Neural crest cell (in vitro differentiated cells): ENCODE measurements around the gene ADGRF1. TPM values are rescaled to one million over a fixed set of nuclear protein-coding genes. Genes with fewer than 3 reads are reported as not detected.

ENCODE experiments used
- DNase-seq: peaks from one replicate; pipeline ENCODE4 v3.0.0; 2021; ENCODE audit warnings: low read depth, mixed read lengths, low spot score
- H3K27ac Mint-ChIP-seq: one replicate; pipeline ENCODE4 v1.8.0; 2021; ENCODE audit warnings: mild to moderate bottlenecking, mixed read lengths; ENCODE audit not compliant: unreplicated experiment
- H3K27me3 Mint-ChIP-seq: 2 replicates; pipeline ENCODE4 v1.8.0; 2021; ENCODE audit warnings: low read depth, mild to moderate bottlenecking, mixed read lengths
- H3K36me3 Mint-ChIP-seq: 2 replicates; pipeline ENCODE4 v1.8.0; 2021; ENCODE audit warnings: low read depth, mild to moderate bottlenecking, mixed read lengths
- H3K4me1 Mint-ChIP-seq: 2 replicates; pipeline ENCODE4 v1.8.0; 2021; ENCODE audit warnings: mixed read lengths
- H3K4me3 Mint-ChIP-seq: one replicate; pipeline ENCODE4 v1.8.0; 2021; ENCODE audit warnings: mild to moderate bottlenecking, mixed read lengths
- H3K9me3 Mint-ChIP-seq: 2 replicates; pipeline ENCODE4 v1.8.0; 2021; ENCODE audit warnings: mixed read lengths
- CTCF ChIP-seq: fragments of 200-600 bp; sonication (generic); conservative IDR thresholded peaks from 2 replicates; pipeline ENCODE4 v1.5.0; 2021; ENCODE audit warnings: antibody characterized with exemption, mild to moderate bottlenecking
- total RNA-seq: library from RNA; stranded (reverse); gene quantifications from 2 replicates; pipeline ENCODE4 v1.2.1, GENCODE V29; 2021

The ADGRF1 gene
- total RNA-seq, 1 donor from 2014 or later, result 0.09 TPM

- Mint-ChIP-seq H3K36me3 (no peaks in the 10 kb centered on the region), H3K9me3 (no peaks in the 10 kb centered on the region), H3K27ac (no peak overlapping the region), H3K4me3 (no peak overlapping the region), H3K4me1 (peaks cover 11% of the 10 kb centered on the region), H3K27me3 (peaks cover 2% of the 10 kb centered on the region)
- no peak for TF ChIP-seq CTCF
- no peak for DNase-seq
These were observed 93.4 kb downstream of the ADGRF1 start for GRCh38 chr6:46948699-46949098.

Other genes with a start within 250 kb of the ADGRF1 start
- not detected in 2 replicates for gene MEP1A, start 248.9 kb downstream of the ADGRF1 start, total RNA-seq
- gene ADGRF5, start 120.4 kb downstream of the ADGRF1 start, total RNA-seq, result 0.16 TPM in 1 of 2 replicates, not detected in the other